ENCODE data around the gene PINLYP.

GRCh38 chr19:43533546-43534304 lies 41.9 kb upstream of the PINLYP start:
- TF ChIP-seq, protein P1, sequence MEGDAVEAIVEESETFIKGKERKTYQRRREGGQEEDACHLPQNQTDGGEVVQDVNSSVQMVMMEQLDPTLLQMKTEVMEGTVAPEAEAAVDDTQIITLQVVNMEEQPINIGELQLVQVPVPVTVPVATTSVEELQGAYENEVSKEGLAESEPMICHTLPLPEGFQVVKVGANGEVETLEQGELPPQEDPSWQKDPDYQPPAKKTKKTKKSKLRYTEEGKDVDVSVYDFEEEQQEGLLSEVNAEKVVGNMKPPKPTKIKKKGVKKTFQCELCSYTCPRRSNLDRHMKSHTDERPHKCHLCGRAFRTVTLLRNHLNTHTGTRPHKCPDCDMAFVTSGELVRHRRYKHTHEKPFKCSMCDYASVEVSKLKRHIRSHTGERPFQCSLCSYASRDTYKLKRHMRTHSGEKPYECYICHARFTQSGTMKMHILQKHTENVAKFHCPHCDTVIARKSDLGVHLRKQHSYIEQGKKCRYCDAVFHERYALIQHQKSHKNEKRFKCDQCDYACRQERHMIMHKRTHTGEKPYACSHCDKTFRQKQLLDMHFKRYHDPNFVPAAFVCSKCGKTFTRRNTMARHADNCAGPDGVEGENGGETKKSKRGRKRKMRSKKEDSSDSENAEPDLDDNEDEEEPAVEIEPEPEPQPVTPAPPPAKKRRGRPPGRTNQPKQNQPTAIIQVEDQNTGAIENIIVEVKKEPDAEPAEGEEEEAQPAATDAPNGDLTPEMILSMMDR (IDR thresholded peaks at IDR 0.05) = no peak
- TF ChIP-seq POLR2AphosphoS5 (IDR thresholded peaks at IDR 0.05) (peak; percentile 43 to 62 (median 50)), POLR2A (IDR thresholded peaks at IDR 0.05) (peak; percentile 48)

Data from transverse colon (tissue), 4 donors.